Measurements from ENCODE around the gene FXYD7. TPM values are rescaled to one million over a fixed set of nuclear protein-coding genes. Genes with fewer than 3 reads are reported as not detected.

FXYD7 gene
- total RNA-seq, 1 donor from 2014 or later: not detected

- peaks cover 14% of the 10 kb centered on the region for H3K27me3 ChIP-seq (ENCODE audit: low read depth)
- DNase-seq: no peak
- no peak overlapping the region for H3K27ac ChIP-seq (replicated peaks)
- peaks cover 4% of the 10 kb centered on the region for H3K9me3 ChIP-seq (replicated peaks)
- H3K4me3 ChIP-seq: no peak overlapping the region
- no peak for TF ChIP-seq CTCF (IDR thresholded peaks at IDR 0.05; ENCODE audit: borderline replicate concordance)
- no peaks in the 10 kb centered on the region for H3K36me3 ChIP-seq
- intact Hi-C loops (cut with micrococcal nuclease): no loop called here
- no peaks in the 10 kb centered on the region for H3K4me1 ChIP-seq
These were observed 34.6 kb downstream of the FXYD7 start for GRCh38 chr19:35177377-35178274.

DNA sequence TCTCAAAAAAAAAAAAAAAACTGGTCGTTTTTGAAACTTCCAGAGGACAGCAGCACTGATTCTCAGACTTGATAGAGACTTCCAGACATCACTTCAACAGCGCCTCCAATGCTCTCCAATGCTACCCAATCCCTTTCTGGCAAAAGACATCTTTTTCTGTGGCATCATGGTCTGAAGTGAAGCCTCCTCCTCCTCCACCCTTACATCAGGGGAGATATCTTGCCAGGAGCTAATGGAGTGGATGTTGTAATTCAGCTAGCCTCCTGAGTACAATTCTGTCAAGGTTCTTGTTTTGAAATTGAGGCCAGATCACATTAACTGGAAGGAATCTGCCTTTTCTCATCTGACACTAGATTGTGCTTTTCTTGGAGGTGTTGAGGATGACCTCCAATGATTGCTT lies 35.6 kb downstream of the FXYD7 start:
- Histone ChIP-seq H3K9me3 (replicated peaks) (peaks cover 15% of the 10 kb centered on the region), H3K4me3 (no peak overlapping the region), H3K36me3 (no peaks in the 10 kb centered on the region), H3K27ac (replicated peaks) (no peak overlapping the region), H3K4me1 (no peaks in the 10 kb centered on the region), H3K27me3 (ENCODE audit: low read depth) (peaks cover 16% of the 10 kb centered on the region)
- intact Hi-C loops (cut with micrococcal nuclease): no loop called here
- no peak for TF ChIP-seq CTCF (IDR thresholded peaks at IDR 0.05; ENCODE audit: borderline replicate concordance)
- DNase-seq: no peak

- Histone ChIP-seq H3K27ac (replicated peaks) (no peak overlapping the region), H3K4me1 (no peaks in the 10 kb centered on the region), H3K36me3 (no peaks in the 10 kb centered on the region), H3K9me3 (replicated peaks) (peaks cover 26% of the 10 kb centered on the region), H3K27me3 (ENCODE audit: low read depth) (peaks cover 16% of the 10 kb centered on the region), H3K4me3 (no peak overlapping the region)
- no peak for DNase-seq
- TF ChIP-seq CTCF (IDR thresholded peaks at IDR 0.05; ENCODE audit: borderline replicate concordance): no peak
- intact Hi-C loops (cut with micrococcal nuclease): no loop called here
These were observed 36.8 kb downstream of the FXYD7 start for GRCh38 chr19:35179830-35180229.

GRCh38 chr19:35181387-35181786 lies 38.3 kb downstream of the FXYD7 start:
- no peak overlapping the region for H3K4me3 ChIP-seq
- H3K27me3 ChIP-seq (ENCODE audit: low read depth): peaks cover 16% of the 10 kb centered on the region
- peaks cover 27% of the 10 kb centered on the region for H3K9me3 ChIP-seq (replicated peaks)
- no peak for DNase-seq
- no peaks in the 10 kb centered on the region for H3K4me1 ChIP-seq
- intact Hi-C loops (cut with micrococcal nuclease): no loop called here
- no peak overlapping the region for H3K27ac ChIP-seq (replicated peaks)
- TF ChIP-seq CTCF (IDR thresholded peaks at IDR 0.05; ENCODE audit: borderline replicate concordance): no peak
- H3K36me3 ChIP-seq: no peaks in the 10 kb centered on the region

DNA sequence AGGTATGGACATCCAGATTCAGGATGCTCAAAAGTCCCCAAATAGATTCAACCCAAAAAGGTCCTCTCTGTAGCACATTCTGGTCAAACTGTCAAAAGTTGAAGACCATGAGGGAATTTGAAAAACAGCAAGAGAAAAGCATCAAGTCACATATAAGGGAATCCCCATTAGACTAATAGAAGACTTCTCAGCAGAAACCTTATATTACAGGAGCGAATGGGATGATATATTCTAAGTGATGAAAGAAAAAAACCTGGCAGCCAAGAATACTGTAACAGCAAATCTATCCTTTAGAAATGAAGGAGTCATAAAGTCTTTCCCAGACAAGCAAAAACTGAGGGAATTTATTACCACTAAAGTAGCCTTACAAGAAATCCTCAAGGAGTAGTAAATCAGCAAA lies 41.2 kb downstream of the FXYD7 start:
- intact Hi-C loops (cut with micrococcal nuclease): no loop called here
- Histone ChIP-seq H3K27me3 (ENCODE audit: low read depth) (peaks cover 12% of the 10 kb centered on the region), H3K27ac (replicated peaks) (no peak overlapping the region), H3K4me1 (no peaks in the 10 kb centered on the region), H3K36me3 (no peaks in the 10 kb centered on the region), H3K4me3 (no peak overlapping the region), H3K9me3 (replicated peaks) (peaks cover 27% of the 10 kb centered on the region)
- no peak for TF ChIP-seq CTCF (IDR thresholded peaks at IDR 0.05; ENCODE audit: borderline replicate concordance)
- no peak for DNase-seq
